Right lobe of liver (tissue), 4 donors: ENCODE measurements around the gene DIS3L2.

Experiments
- CTCF ChIP-seq, 4 donors: fragments of 200-600 bp in 3 of 4; fragments of 450-650 bp in 1 of 4; IDR thresholded peaks; one replicate each; pipeline versions ENCODE4 v1.5.1 to v1.8.0; 2016 to 2022; ENCODE audit warnings: antibody characterized with exemption in 4 of 4, mild to moderate bottlenecking in 2 of 4
- POLR2A ChIP-seq: fragments of 450-650 bp; IDR thresholded peaks from one replicate; pipeline ENCODE4 v1.6.1; 2017; ENCODE audit warnings: antibody characterized with exemption, mild to moderate bottlenecking
- donor health status: DM: no; HTN: no; CAD: no.
- donor health status: DM: no; HTN: no; CAD: no.
- donor health status: DM: no; HTN: yes; CAD: no.

GRCh38 chr2:232124309-232124708, 162.8 kb downstream of the DIS3L2 start:
- TF ChIP-seq CTCF (IDR thresholded peaks at IDR 0.05) (no peak), POLR2A (no peak)
